ENCODE measurements around the gene LCMT2.
A peak's percentile ranks its signal among the peaks of the same experiment; 100 is the strongest.

Gene LCMT2

GRCh38 chr15:43346305-43346704 is 15.9 kb upstream of the LCMT2 start:
- DNase-seq, result no peak
- TF ChIP-seq CTCF (IDR thresholded peaks at IDR 0.05; ENCODE audit: low read depth, low read length), result no peak
- no peak overlapping the region for H3K27ac ChIP-seq
- no peak overlapping the region for H3K4me3 ChIP-seq (ENCODE audit: low read depth, low read length)
- no peaks in the 10 kb centered on the region for H3K27me3 ChIP-seq (ENCODE audit: insufficient read depth, low read depth, severe bottlenecking)
- H3K9me3 ChIP-seq (ENCODE audit: severe bottlenecking), result no peaks in the 10 kb centered on the region
- H3K36me3 ChIP-seq, result peaks cover 12% of the 10 kb centered on the region

GRCh38 chr15:43330780-43331087 is 361 bp upstream of the LCMT2 start:
- no peak for DNase-seq
- Histone ChIP-seq H3K27ac (peak overlapping the region; percentile 92), H3K4me3 (ENCODE audit: low read depth, low read length) (peak overlapping the region; percentile 66), H3K27me3 (ENCODE audit: insufficient read depth, low read depth, severe bottlenecking) (no peaks in the 10 kb centered on the region), H3K36me3 (peaks cover 23% of the 10 kb centered on the region), H3K9me3 (ENCODE audit: severe bottlenecking) (no peaks in the 10 kb centered on the region)
- no peak for TF ChIP-seq CTCF (IDR thresholded peaks at IDR 0.05; ENCODE audit: low read depth, low read length)

DNA sequence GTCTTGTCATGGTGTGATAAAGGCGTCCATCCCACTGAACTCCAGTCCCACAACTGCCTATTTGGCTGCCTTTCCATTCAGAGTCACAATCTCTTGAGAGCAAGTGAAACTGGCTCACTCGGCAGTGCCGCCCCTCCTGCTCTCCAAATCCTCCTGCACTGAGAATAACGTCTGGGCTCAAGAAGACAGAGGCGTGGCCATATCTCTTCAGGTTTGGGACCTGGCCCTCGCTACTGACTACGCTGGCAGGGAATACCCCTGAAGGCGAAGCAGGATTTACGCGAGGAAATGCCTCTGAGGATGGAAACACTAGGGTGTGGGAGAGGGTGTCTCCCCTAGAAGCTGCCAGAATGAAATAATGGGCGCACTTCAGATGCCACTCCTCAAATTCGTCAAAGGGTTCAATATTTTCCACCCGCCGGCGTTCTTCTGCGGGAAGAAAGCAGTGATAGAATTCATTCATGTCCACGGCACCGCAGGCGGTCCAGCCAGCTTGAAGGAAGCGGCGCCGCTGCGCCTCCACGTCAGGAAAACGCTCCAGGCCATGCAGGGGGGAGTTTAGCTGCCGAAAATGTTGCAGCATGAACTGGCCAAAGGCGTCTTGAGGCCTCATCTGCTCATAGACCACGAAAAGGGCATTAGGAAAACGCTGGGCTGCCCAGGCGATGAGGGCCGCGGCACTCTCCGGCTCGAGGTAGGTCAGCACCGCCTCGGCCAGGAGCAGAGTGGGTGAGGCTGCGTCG is 985 bp downstream of the LCMT2 start:
- H3K27me3 ChIP-seq (ENCODE audit: insufficient read depth, low read depth, severe bottlenecking), result no peaks in the 10 kb centered on the region
- H3K27ac ChIP-seq, result peak overlapping the region; percentile 92
- no peak for TF ChIP-seq CTCF (IDR thresholded peaks at IDR 0.05; ENCODE audit: low read depth, low read length)
- H3K36me3 ChIP-seq, result peaks cover 23% of the 10 kb centered on the region
- no peak for DNase-seq
- H3K4me3 ChIP-seq (ENCODE audit: low read depth, low read length), result peak overlapping the region; percentile 66
- H3K9me3 ChIP-seq (ENCODE audit: severe bottlenecking), result no peaks in the 10 kb centered on the region

DNA sequence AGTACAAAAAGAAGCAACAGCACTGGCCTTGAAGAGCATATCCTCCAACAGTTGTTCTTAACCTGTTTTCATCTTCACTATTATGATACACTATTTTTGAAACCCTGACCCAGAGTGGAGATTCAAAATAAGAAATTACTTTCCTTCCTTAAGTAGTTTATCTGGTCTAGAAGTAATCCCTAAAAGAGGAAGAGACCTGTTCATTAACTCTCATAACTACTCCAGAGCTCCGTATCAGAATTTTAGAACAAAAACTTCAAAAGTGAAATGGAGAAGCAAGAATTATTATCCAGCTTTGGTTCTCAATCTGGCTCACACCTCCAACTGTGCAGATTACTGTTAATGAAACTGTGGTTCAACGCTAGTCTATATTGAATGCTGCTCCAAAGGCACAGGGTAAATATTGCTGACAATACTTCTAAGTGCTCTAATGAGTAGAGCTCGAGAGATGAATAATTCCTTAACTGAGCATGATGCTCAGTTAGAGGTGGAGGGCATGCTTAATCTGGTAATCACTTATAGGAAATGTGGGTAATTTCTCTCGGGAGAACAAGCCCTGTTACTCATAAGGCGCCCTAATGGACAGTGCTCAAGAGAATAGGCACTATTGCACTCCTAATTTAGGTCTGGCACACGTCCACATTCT is 5.2 kb downstream of the LCMT2 start:
- no peak for DNase-seq
- TF ChIP-seq CTCF (IDR thresholded peaks at IDR 0.05; ENCODE audit: low read depth, low read length), result no peak

DNA sequence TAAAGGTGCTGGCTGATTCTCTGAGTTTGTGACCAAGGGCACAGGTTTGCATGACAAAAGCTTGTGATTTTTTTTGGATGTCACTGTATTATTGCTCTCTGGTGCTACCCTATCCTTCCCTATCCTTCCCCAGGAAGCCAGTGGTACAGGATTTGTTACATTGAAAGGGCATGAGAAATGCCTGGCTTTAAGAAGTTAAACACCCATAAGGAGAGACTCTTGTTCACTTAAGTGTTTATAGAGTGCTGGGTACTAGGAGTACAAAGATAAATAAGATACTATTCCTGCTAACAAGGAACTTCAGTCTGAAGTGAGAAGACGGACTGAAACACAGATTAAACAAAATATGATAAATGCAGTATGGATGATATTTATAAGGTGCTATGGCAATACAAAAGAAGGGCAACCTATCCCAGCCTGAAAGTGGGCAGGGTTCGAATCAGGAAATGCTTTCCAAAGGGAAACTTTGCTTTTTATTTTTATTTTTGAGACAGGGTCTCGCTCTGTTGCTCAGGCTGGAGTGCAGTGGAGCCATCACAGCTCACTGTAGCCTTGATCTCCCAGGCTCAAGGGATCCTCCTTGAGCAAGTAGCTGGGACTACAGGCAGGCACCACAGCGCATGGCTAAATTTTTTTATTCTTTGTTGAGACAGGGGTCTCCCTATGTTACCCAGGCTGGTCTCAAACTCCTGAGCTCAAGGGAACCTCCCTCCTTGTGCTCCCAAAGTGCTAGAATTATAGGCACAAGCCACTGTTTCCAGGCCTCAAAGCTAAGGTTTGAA is 11.2 kb downstream of the LCMT2 start:
- Histone ChIP-seq H3K4me3 (ENCODE audit: low read depth, low read length) (no peak overlapping the region), H3K27ac (no peak overlapping the region), H3K27me3 (ENCODE audit: insufficient read depth, low read depth, severe bottlenecking) (no peaks in the 10 kb centered on the region), H3K36me3 (no peaks in the 10 kb centered on the region), H3K9me3 (ENCODE audit: severe bottlenecking) (no peaks in the 10 kb centered on the region)
- TF ChIP-seq CTCF (IDR thresholded peaks at IDR 0.05; ENCODE audit: low read depth, low read length), result no peak
- DNase-seq, result no peak

More for the DNA sequence above, 5.2 kb downstream of the LCMT2 start:
- peaks cover 17% of the 10 kb centered on the region for H3K36me3 ChIP-seq
- H3K27ac ChIP-seq, result no peak overlapping the region
- no peak overlapping the region for H3K4me3 ChIP-seq (ENCODE audit: low read depth, low read length)
- H3K9me3 ChIP-seq (ENCODE audit: severe bottlenecking), result no peaks in the 10 kb centered on the region
- no peaks in the 10 kb centered on the region for H3K27me3 ChIP-seq (ENCODE audit: insufficient read depth, low read depth, severe bottlenecking)
